Keratinocyte (primary cell): ENCODE results near the gene CLOCK. TPM values are rescaled to one million over a fixed set of nuclear protein-coding genes. Genes with fewer than 3 reads are reported as not detected.

Experiments
- DNase-seq: peaks from one replicate; pipeline ENCODE4 v3.0.0-alpha.2; 2011; ENCODE audit warnings: low read depth, missing footprints, low spot score
- FAIRE-seq: peaks from 2 replicates; lab custom pipeline; 2011; peaks lifted over from hg19 to GRCh38; lab: Jason Lieb, UNC
- H2AFZ ChIP-seq: 2 replicates; pipeline ENCODE4 v1.6.0; 2012; ENCODE audit warnings: low read length, control low read depth, inconsistent platforms; ENCODE audit not compliant: control insufficient read depth
- H3K27ac ChIP-seq: 2 replicates; pipeline ENCODE4 v1.5.1; 2011; ENCODE audit warnings: low read length; ENCODE audit not compliant: control insufficient read depth, insufficient read depth
- H3K27me3 ChIP-seq: 3 replicates; pipeline ENCODE4 v1.6.0; 2011; ENCODE audit warnings: low read length; ENCODE audit not compliant: control insufficient read depth, insufficient read depth; ENCODE audit errors: extremely low read depth
- H3K36me3 ChIP-seq, 2 experiments: 2 replicates in 1 of 2; 3 replicates in 1 of 2; pipeline ENCODE4 v1.5.1; 2011; ENCODE audit warnings: low read length in 2 of 2, mild to moderate bottlenecking in 1 of 2; ENCODE audit not compliant: control insufficient read depth in 2 of 2, insufficient read depth in 2 of 2; ENCODE audit errors: extremely low read depth in 1 of 2
- H3K4me1 ChIP-seq: 3 replicates; pipeline ENCODE4 v1.5.1; 2011; ENCODE audit warnings: low read length; ENCODE audit not compliant: control insufficient read depth, insufficient read depth; ENCODE audit errors: extremely low read depth
- H3K4me2 ChIP-seq: 3 replicates; pipeline ENCODE4 v1.6.0; 2011; ENCODE audit warnings: low read depth, low read length; ENCODE audit not compliant: control insufficient read depth, insufficient read depth; ENCODE audit errors: extremely low read depth
- H3K4me3 ChIP-seq, 3 experiments: fragments of 200-600 bp in 1 of 3; sonication (generic) in 1 of 3; 2 replicates in 2 of 3; 3 replicates in 1 of 3; pipeline ENCODE4 v1.5.1; 2011 to 2016; ENCODE audit warnings: low read length in 3 of 3, mild to moderate bottlenecking in 3 of 3, control low read depth in 2 of 3, inconsistent platforms in 1 of 3, low read depth in 1 of 3, mixed read lengths in 1 of 3, mixed run types in 1 of 3, moderate library complexity in 1 of 3; ENCODE audit not compliant: control insufficient read depth in 2 of 3, insufficient read depth in 2 of 3; ENCODE audit errors: extremely low read depth in 1 of 3
- H3K79me2 ChIP-seq: 2 replicates; pipeline ENCODE4 v1.6.0; 2012; ENCODE audit warnings: low read length; ENCODE audit not compliant: control insufficient read depth, insufficient read depth
- H3K9ac ChIP-seq: 3 replicates; pipeline ENCODE4 v1.6.0; 2011; ENCODE audit warnings: low read length; ENCODE audit not compliant: control insufficient read depth, insufficient read depth; ENCODE audit errors: extremely low read depth
- H3K9me1 ChIP-seq: 3 replicates; pipeline ENCODE4 v1.6.0; 2011; ENCODE audit warnings: low read length; ENCODE audit not compliant: control insufficient read depth, insufficient read depth; ENCODE audit errors: extremely low read depth
- H3K9me3 ChIP-seq: 2 replicates; pipeline ENCODE4 v1.5.1; 2012; ENCODE audit warnings: low read depth, low read length; ENCODE audit not compliant: control insufficient read depth
- H4K20me1 ChIP-seq: 3 replicates; pipeline ENCODE4 v1.6.0; 2011; ENCODE audit warnings: low read length; ENCODE audit not compliant: control insufficient read depth, insufficient read depth; ENCODE audit errors: extremely low read depth
- CTCF ChIP-seq, 3 experiments: IDR thresholded peaks in 1 of 3; conservative IDR thresholded peaks in 1 of 3; optimal IDR thresholded peaks in 1 of 3; 2 replicates in 2 of 3; 3 replicates in 1 of 3; pipeline versions ENCODE3 to v1.5.1; 2011; ENCODE audit warnings: low read length in 3 of 3, mild to moderate bottlenecking in 3 of 3, moderate library complexity in 2 of 3, control low read depth in 1 of 3, inconsistent platforms in 1 of 3; ENCODE audit not compliant: insufficient read depth in 2 of 3; ENCODE audit errors: extremely low read depth in 1 of 3
- EZH2 ChIP-seq: IDR thresholded peaks from one replicate; pipeline ENCODE4 v1.6.1; 2012; ENCODE audit warnings: inconsistent platforms, mild to moderate bottlenecking, low read length, moderate library complexity
- dilution Hi-C: fragments of 300-500 bp; cut with MboI; formaldehyde crosslinking; loops from one replicate; pipeline ENCODE4 v1.7.0; 2020; ENCODE audit warnings: low sequenced_read_pairs; ENCODE audit not compliant: extremely low pct_ligation_motif_present
- polyA plus RNA-seq, 5 experiments: library from polyadenylated mRNA; depleted of rRNA in 3 of 5; stranded (reverse) in 3 of 5; stranded (forward) in 1 of 5; unstranded in 1 of 5; fragments of >200 nt; gene quantifications; 1 replicate in 1 of 5; 2 replicates in 3 of 5; 3 replicates in 1 of 5; pipeline versions ENCODE4 v1.2.1 to v1.2.3, GENCODE V29; 2011 to 2012; ENCODE audit warnings: missing spikeins in 2 of 5, low read depth in 1 of 5, low replicate concordance in 1 of 5

CLOCK gene
- polyA plus RNA-seq, 1 donor (not counting 4 experiments of a cell fraction or from before 2014, with no cell fraction given), result 27.1 TPM

DNA sequence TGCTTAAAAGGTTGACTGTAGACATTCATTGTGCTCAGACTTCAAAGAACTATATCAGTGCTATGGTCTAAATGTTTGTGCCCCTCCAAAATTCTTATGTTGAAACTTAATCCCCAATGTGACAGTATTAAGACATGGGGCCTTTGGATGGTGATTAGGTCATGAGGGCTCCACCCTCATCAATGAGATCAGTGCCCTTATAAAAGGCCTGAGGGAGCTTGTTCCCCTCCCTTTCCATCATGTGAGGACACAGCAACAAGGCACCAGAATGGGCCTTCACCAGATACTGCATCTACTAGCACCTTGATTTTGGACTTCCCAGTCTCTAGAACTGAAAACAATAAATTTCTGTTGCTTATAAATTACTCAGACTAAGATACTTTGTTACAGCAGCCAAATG lies 28.3 kb downstream of the CLOCK start:
- Histone ChIP-seq H2AFZ (no peak overlapping the region), H4K20me1 (no peaks in the 10 kb centered on the region), H3K36me3 (no peaks in the 10 kb centered on the region), H3K9ac (no peak overlapping the region), H3K27ac (no peak overlapping the region), H3K4me3 (no peak overlapping the region), H3K79me2 (peaks cover 51% of the 10 kb centered on the region), H3K9me1 (no peaks in the 10 kb centered on the region), H3K9me3 (no peaks in the 10 kb centered on the region), H3K27me3 (no peaks in the 10 kb centered on the region), H3K4me1 (peaks cover 2% of the 10 kb centered on the region), H3K4me2 (no peak overlapping the region)
- DNase-seq (no peak), FAIRE-seq (no peak)
- dilution Hi-C loops, result no loop called here
- no peak for TF ChIP-seq EZH2
- no peak for TF ChIP-seq CTCF (optimal IDR thresholded peaks at IDR 0.05 in 1 of 3, IDR thresholded peaks at IDR 0.05 in 1 of 3, conservative IDR thresholded peaks at IDR 0.05 in 1 of 3; ENCODE audit: extremely low read depth in 1 of 3, insufficient read depth in 2 of 3, low read length in 3 of 3)

- TF ChIP-seq EZH2 (no peak), CTCF (optimal IDR thresholded peaks at IDR 0.05 in 1 of 3, IDR thresholded peaks at IDR 0.05 in 1 of 3, conservative IDR thresholded peaks at IDR 0.05 in 1 of 3; ENCODE audit: extremely low read depth in 1 of 3, insufficient read depth in 2 of 3, low read length in 3 of 3) (no peak)
- DNase-seq, result no peak
- H3K4me2 ChIP-seq, result no peak overlapping the region
- no peak overlapping the region for H2AFZ ChIP-seq
- no peaks in the 10 kb centered on the region for H3K9me3 ChIP-seq
- H3K27me3 ChIP-seq, result no peaks in the 10 kb centered on the region
- H3K9ac ChIP-seq, result no peak overlapping the region
- no peak overlapping the region for H3K4me3 ChIP-seq
- H3K79me2 ChIP-seq, result peaks cover 52% of the 10 kb centered on the region
- FAIRE-seq, result no peak
- H4K20me1 ChIP-seq, result no peaks in the 10 kb centered on the region
- no peak overlapping the region for H3K27ac ChIP-seq
- dilution Hi-C loops, result no loop called here
- H3K4me1 ChIP-seq, result peaks cover 2% of the 10 kb centered on the region
- H3K36me3 ChIP-seq, result no peaks in the 10 kb centered on the region
- no peaks in the 10 kb centered on the region for H3K9me1 ChIP-seq
Measured at GRCh38 chr4:55517526-55518229, 29.0 kb downstream of the CLOCK start.
